BLaER1 (cell line): ENCODE data around the gene PUM2.
A peak's percentile ranks its signal among the peaks of the same experiment; 100 is the strongest.

ENCODE experiments used
- H3K27ac ChIP-seq: shearing (Covaris generic); formaldehyde crosslinking; 2 replicates; pipeline ENCODE4 v1.8.1; 2022
- H3K27me3 ChIP-seq: shearing (Covaris generic); formaldehyde crosslinking; 2 replicates; pipeline ENCODE4 v1.8.1; 2022
- H3K36me3 ChIP-seq: shearing (Covaris generic); formaldehyde crosslinking; 2 replicates; pipeline ENCODE4 v1.8.1; 2022
- H3K4me1 ChIP-seq: shearing (Covaris generic); formaldehyde crosslinking; 2 replicates; pipeline ENCODE4 v1.8.1; 2022
- H3K4me2 ChIP-seq: shearing (Covaris generic); formaldehyde crosslinking; 2 replicates; pipeline ENCODE4 v1.8.1; 2022
- H3K4me3 ChIP-seq: shearing (Covaris generic); formaldehyde crosslinking; 2 replicates; pipeline ENCODE4 v1.8.1; 2022
- H3K9ac ChIP-seq: shearing (Covaris generic); formaldehyde crosslinking; 2 replicates; pipeline ENCODE4 v1.8.1; 2022
- H3K9me3 ChIP-seq: shearing (Covaris generic); formaldehyde crosslinking; 2 replicates; pipeline ENCODE4 v1.8.1; 2022
- H4K20me1 ChIP-seq: shearing (Covaris generic); formaldehyde crosslinking; 2 replicates; pipeline ENCODE4 v1.8.1; 2022
- Cebpa-rat ChIP-seq: shearing (Covaris generic); IDR thresholded peaks from 2 replicates; pipeline ENCODE4 v1.8.1; 2022

PUM2 gene

GRCh38 chr2:20205915-20206524 is 144.6 kb downstream of the PUM2 start:
- TF ChIP-seq Cebpa-rat, result no peak
- H3K4me3 ChIP-seq, result no peak overlapping the region
- H3K36me3 ChIP-seq, result peaks cover 39% of the 10 kb centered on the region
- no peak overlapping the region for H3K9ac ChIP-seq
- H3K4me1 ChIP-seq, result peaks cover 65% of the 10 kb centered on the region
- H4K20me1 ChIP-seq, result no peaks in the 10 kb centered on the region
- H3K4me2 ChIP-seq, result peak overlapping the region; percentile 84
- peak overlapping the region; percentile 88 for H3K27ac ChIP-seq
- no peaks in the 10 kb centered on the region for H3K9me3 ChIP-seq
- H3K27me3 ChIP-seq, result no peaks in the 10 kb centered on the region

- no peaks in the 10 kb centered on the region for H4K20me1 ChIP-seq
- H3K4me2 ChIP-seq, result no peak overlapping the region
- H3K9me3 ChIP-seq, result no peaks in the 10 kb centered on the region
- H3K9ac ChIP-seq, result no peak overlapping the region
- H3K4me3 ChIP-seq, result no peak overlapping the region
- H3K4me1 ChIP-seq, result peaks cover 55% of the 10 kb centered on the region
- peak overlapping the region; percentile 88 for H3K27ac ChIP-seq
- no peaks in the 10 kb centered on the region for H3K27me3 ChIP-seq
- H3K36me3 ChIP-seq, result peaks cover 46% of the 10 kb centered on the region
- no peak for TF ChIP-seq Cebpa-rat
Observed at GRCh38 chr2:20205069-20205468, 145.6 kb downstream of the PUM2 start.

GRCh38 chr2:20203521-20204225 is 147.0 kb downstream of the PUM2 start:
- no peak overlapping the region for H3K27ac ChIP-seq
- no peak overlapping the region for H3K9ac ChIP-seq
- no peaks in the 10 kb centered on the region for H3K9me3 ChIP-seq
- no peaks in the 10 kb centered on the region for H4K20me1 ChIP-seq
- H3K27me3 ChIP-seq, result no peaks in the 10 kb centered on the region
- TF ChIP-seq Cebpa-rat, result no peak
- H3K4me1 ChIP-seq, result peaks cover 41% of the 10 kb centered on the region
- H3K4me3 ChIP-seq, result no peak overlapping the region
- H3K36me3 ChIP-seq, result peaks cover 46% of the 10 kb centered on the region
- no peak overlapping the region for H3K4me2 ChIP-seq

GRCh38 chr2:20203072-20203471 is 147.6 kb downstream of the PUM2 start:
- no peak for TF ChIP-seq Cebpa-rat
- no peak overlapping the region for H3K27ac ChIP-seq
- no peak overlapping the region for H3K4me3 ChIP-seq
- no peaks in the 10 kb centered on the region for H3K27me3 ChIP-seq
- no peaks in the 10 kb centered on the region for H3K9me3 ChIP-seq
- H3K4me2 ChIP-seq, result no peak overlapping the region
- H3K9ac ChIP-seq, result no peak overlapping the region
- H3K36me3 ChIP-seq, result peaks cover 46% of the 10 kb centered on the region
- H4K20me1 ChIP-seq, result no peaks in the 10 kb centered on the region
- H3K4me1 ChIP-seq, result peaks cover 35% of the 10 kb centered on the region

- H3K9ac ChIP-seq, result no peak overlapping the region
- peaks cover 46% of the 10 kb centered on the region for H3K36me3 ChIP-seq
- H3K4me2 ChIP-seq, result no peak overlapping the region
- TF ChIP-seq Cebpa-rat, result no peak
- H3K4me1 ChIP-seq, result peaks cover 21% of the 10 kb centered on the region
- no peak overlapping the region for H3K27ac ChIP-seq
- H3K4me3 ChIP-seq, result no peak overlapping the region
- no peaks in the 10 kb centered on the region for H4K20me1 ChIP-seq
- no peaks in the 10 kb centered on the region for H3K9me3 ChIP-seq
- no peaks in the 10 kb centered on the region for H3K27me3 ChIP-seq
Observed at GRCh38 chr2:20201671-20202070, 149.0 kb downstream of the PUM2 start.

GRCh38 chr2:20200697-20201555 is 149.7 kb downstream of the PUM2 start:
- Histone ChIP-seq H3K9me3 (no peaks in the 10 kb centered on the region), H4K20me1 (no peaks in the 10 kb centered on the region), H3K4me1 (peaks cover 14% of the 10 kb centered on the region), H3K9ac (no peak overlapping the region), H3K36me3 (peaks cover 46% of the 10 kb centered on the region), H3K4me2 (no peak overlapping the region), H3K27me3 (no peaks in the 10 kb centered on the region), H3K4me3 (no peak overlapping the region), H3K27ac (no peak overlapping the region)
- no peak for TF ChIP-seq Cebpa-rat

- H3K4me3 ChIP-seq, result no peak overlapping the region
- no peak for TF ChIP-seq Cebpa-rat
- H3K27ac ChIP-seq, result no peak overlapping the region
- H3K9me3 ChIP-seq, result no peaks in the 10 kb centered on the region
- H3K4me1 ChIP-seq, result peaks cover 2% of the 10 kb centered on the region; the same call in 1 of the 2 replicates
- no peak overlapping the region for H3K9ac ChIP-seq
- no peak overlapping the region for H3K4me2 ChIP-seq
- no peaks in the 10 kb centered on the region for H4K20me1 ChIP-seq
- no peaks in the 10 kb centered on the region for H3K27me3 ChIP-seq
- H3K36me3 ChIP-seq, result peaks cover 41% of the 10 kb centered on the region
Observed at GRCh38 chr2:20199633-20200270, 150.9 kb downstream of the PUM2 start.

- H3K27me3 ChIP-seq, result no peaks in the 10 kb centered on the region
- H3K36me3 ChIP-seq, result peaks cover 37% of the 10 kb centered on the region
- no peak overlapping the region for H3K4me2 ChIP-seq
- no peaks in the 10 kb centered on the region for H3K9me3 ChIP-seq
- TF ChIP-seq Cebpa-rat, result no peak
- H3K4me1 ChIP-seq, result no peaks in the 10 kb centered on the region
- H3K27ac ChIP-seq, result no peak overlapping the region
- no peak overlapping the region for H3K9ac ChIP-seq
- H3K4me3 ChIP-seq, result no peak overlapping the region
- no peaks in the 10 kb centered on the region for H4K20me1 ChIP-seq
Observed at GRCh38 chr2:20198796-20199632, 151.6 kb downstream of the PUM2 start.
